H4 (cell line): ENCODE results near the gene ZFR. TPM values are rescaled to one million over a fixed set of nuclear protein-coding genes. Genes with fewer than 3 reads are reported as not detected.
"Not testable (repeated sequence)": the region's sequence is repeated elsewhere in the genome, so short reads cannot be mapped to it uniquely, and the experiment has no call there.

Experiments
- DNase-seq: peaks from one replicate; pipeline ENCODE4 v3.0.0-alpha.2; 2015; ENCODE audit warnings: low spot score
- total RNA-seq: library from RNA; depleted of rRNA; stranded (reverse); fragments of >200 nt; shearing (Covaris generic); gene quantifications from 2 replicates; pipeline ENCODE4 v1.2.3, GENCODE V29; 2014

The ZFR gene
- total RNA-seq, 1 experiment from 2014 or later: 75.6 TPM

- no peak for DNase-seq
Measured at GRCh38 chr5:32406650-32407049, 37.9 kb downstream of the ZFR start.

- DNase-seq: no peak
Measured at GRCh38 chr5:32405507-32405906, 39.0 kb downstream of the ZFR start.

GRCh38 chr5:32403760-32404159, 40.8 kb downstream of the ZFR start:
- DNase-seq: no peak

GRCh38 chr5:32400401-32400800, 44.1 kb downstream of the ZFR start:
- DNase-seq: no peak

- DNase-seq: not testable (repeated sequence)
Measured at GRCh38 chr5:32398754-32399153, 45.8 kb downstream of the ZFR start.

- no peak for DNase-seq
Measured at GRCh38 chr5:32394981-32395380, 49.6 kb downstream of the ZFR start.

- no peak for DNase-seq
Measured at GRCh38 chr5:32392039-32392438, 52.5 kb downstream of the ZFR start.

- peak; percentile 68 for DNase-seq
Measured at GRCh38 chr5:32390819-32391591, 53.5 kb downstream of the ZFR start.

- DNase-seq: no peak
Measured at GRCh38 chr5:32388432-32389129, 56.0 kb downstream of the ZFR start.

- no peak for DNase-seq
Measured at GRCh38 chr5:32387841-32388240, 56.7 kb downstream of the ZFR start.

- DNase-seq: no peak
Measured at GRCh38 chr5:32387211-32387610, 57.3 kb downstream of the ZFR start.

- DNase-seq: no peak
Measured at GRCh38 chr5:32384621-32385020, 59.9 kb downstream of the ZFR start.

- no peak for DNase-seq
Measured at GRCh38 chr5:32383586-32383985, 61.0 kb downstream of the ZFR start.

GRCh38 chr5:32383065-32383464, 61.5 kb downstream of the ZFR start:
- DNase-seq: no peak

GRCh38 chr5:32379421-32379820, 65.1 kb downstream of the ZFR start:
- DNase-seq: no peak

GRCh38 chr5:32378966-32379365, 65.6 kb downstream of the ZFR start:
- DNase-seq: no peak

- DNase-seq: no peak
Measured at GRCh38 chr5:32369542-32370155, 74.9 kb downstream of the ZFR start.

GRCh38 chr5:32369032-32369431, 75.5 kb downstream of the ZFR start:
- DNase-seq: no peak

- DNase-seq: not testable (repeated sequence)
Measured at GRCh38 chr5:32367271-32367670, 77.3 kb downstream of the ZFR start.

- DNase-seq: no peak
Measured at GRCh38 chr5:32365623-32366022, 78.9 kb downstream of the ZFR start.

GRCh38 chr5:32363030-32363429, 81.5 kb downstream of the ZFR start:
- DNase-seq: no peak

GRCh38 chr5:32362527-32362926, 82.0 kb downstream of the ZFR start:
- no peak for DNase-seq

- no peak for DNase-seq
Measured at GRCh38 chr5:32360906-32361305, 83.6 kb downstream of the ZFR start.
